Upper lobe of left lung (tissue), 4 donors: ENCODE data around the gene GPD1L.
"Not testable (repeated sequence)": the region's sequence is repeated elsewhere in the genome, so short reads cannot be mapped to it uniquely, and the experiment has no call there.

Experiments
- EP300 ChIP-seq, 4 donors: sonication (generic); formaldehyde crosslinking; IDR thresholded peaks; one replicate each; pipeline ENCODE4 v1.5.1; 2017; ENCODE audit warnings: antibody characterized with exemption in 4 of 4, control low read depth in 2 of 4
- POLR2A ChIP-seq, 4 donors: fragments of 450-650 bp; IDR thresholded peaks; one replicate each; pipeline ENCODE4 v1.5.1; 2016 to 2017; ENCODE audit warnings: antibody characterized with exemption in 4 of 4, mild to moderate bottlenecking in 2 of 4
- POLR2AphosphoS5 ChIP-seq, 2 donors: sonication (generic); formaldehyde crosslinking; IDR thresholded peaks; one replicate each; pipeline ENCODE4 v1.5.1; 2017; ENCODE audit warnings: antibody characterized with exemption in 2 of 2
- TF ChIP-seq, protein P1 (sequence below), 6 experiments: fragments of 450-650 bp in 4 of 6; fragments of 200-600 bp in 2 of 6; sonication (generic) in 2 of 6; IDR thresholded peaks; one replicate each; pipeline ENCODE4 v1.5.1; 2016 to 2019; ENCODE audit warnings: antibody characterized with exemption in 6 of 6

DNA sequence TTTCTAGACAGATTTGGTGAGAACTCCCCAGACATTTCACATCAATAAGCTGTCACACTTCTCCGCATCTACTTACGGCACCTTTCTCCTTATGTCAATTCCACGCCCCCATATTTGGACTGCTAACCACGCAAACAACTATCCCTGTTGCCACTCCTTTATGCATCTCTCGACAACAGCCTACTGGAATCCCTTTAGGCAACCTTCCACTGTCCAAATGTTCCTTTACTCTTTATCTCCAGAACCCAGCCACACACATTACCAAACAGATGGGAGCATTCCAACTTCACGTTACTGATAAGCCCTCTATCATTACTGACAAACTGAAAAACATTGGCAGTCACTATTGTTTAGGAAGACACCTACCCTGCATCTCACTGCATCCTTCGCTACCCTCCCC lies 32.2 kb upstream of the GPD1L start:
- TF ChIP-seq, protein P1, sequence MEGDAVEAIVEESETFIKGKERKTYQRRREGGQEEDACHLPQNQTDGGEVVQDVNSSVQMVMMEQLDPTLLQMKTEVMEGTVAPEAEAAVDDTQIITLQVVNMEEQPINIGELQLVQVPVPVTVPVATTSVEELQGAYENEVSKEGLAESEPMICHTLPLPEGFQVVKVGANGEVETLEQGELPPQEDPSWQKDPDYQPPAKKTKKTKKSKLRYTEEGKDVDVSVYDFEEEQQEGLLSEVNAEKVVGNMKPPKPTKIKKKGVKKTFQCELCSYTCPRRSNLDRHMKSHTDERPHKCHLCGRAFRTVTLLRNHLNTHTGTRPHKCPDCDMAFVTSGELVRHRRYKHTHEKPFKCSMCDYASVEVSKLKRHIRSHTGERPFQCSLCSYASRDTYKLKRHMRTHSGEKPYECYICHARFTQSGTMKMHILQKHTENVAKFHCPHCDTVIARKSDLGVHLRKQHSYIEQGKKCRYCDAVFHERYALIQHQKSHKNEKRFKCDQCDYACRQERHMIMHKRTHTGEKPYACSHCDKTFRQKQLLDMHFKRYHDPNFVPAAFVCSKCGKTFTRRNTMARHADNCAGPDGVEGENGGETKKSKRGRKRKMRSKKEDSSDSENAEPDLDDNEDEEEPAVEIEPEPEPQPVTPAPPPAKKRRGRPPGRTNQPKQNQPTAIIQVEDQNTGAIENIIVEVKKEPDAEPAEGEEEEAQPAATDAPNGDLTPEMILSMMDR (IDR thresholded peaks at IDR 0.05): not testable (repeated sequence)
- not testable (repeated sequence) for TF ChIP-seq POLR2A, POLR2AphosphoS5, EP300 (IDR thresholded peaks at IDR 0.05)
